HEK293 (cell line): Measurements from ENCODE around the gene BACH2.

Experiments used
- CTCF ChIA-PET: fragments of 350-600 bp; formaldehyde crosslinking; extraction: SDS; loops from one replicate; lab custom pipeline; 2021; ENCODE audit warnings: antibody characterized with exemption; lab: Yijun Ruan, JAX
- POLR2A ChIA-PET: fragments of 300-600 bp; formaldehyde crosslinking; extraction: SDS; loops from one replicate; lab custom pipeline; 2020; ENCODE audit warnings: antibody characterized with exemption, inconsistent platforms; lab: Yijun Ruan, JAX
- H3K27ac ChIP-seq: fragments of 200-500 bp; sonication (Bioruptor generic); 2 replicates; pipeline ENCODE4 v1.5.1; 2014; ENCODE audit warnings: low read depth, low read length, control low read depth, inconsistent platforms; ENCODE audit errors: extremely low read depth
- H3K36me3 ChIP-seq, 2 experiments: fragments of 200-500 bp in 1 of 2; sonication (Bioruptor generic) in 1 of 2; 1 replicate in 1 of 2; 2 replicates in 1 of 2; pipeline ENCODE4 v1.5.1; 2014 to 2017; ENCODE audit warnings: inconsistent platforms in 2 of 2, low read length in 2 of 2; ENCODE audit not compliant: control insufficient read depth in 2 of 2, insufficient read depth in 1 of 2
- H3K4me1 ChIP-seq: fragments of 200-500 bp; sonication (Bioruptor generic); 2 replicates; pipeline ENCODE4 v1.5.1; 2014; ENCODE audit warnings: mild to moderate bottlenecking, low read length, inconsistent platforms; ENCODE audit not compliant: control insufficient read depth, insufficient read depth
- H3K4me3 ChIP-seq: 2 replicates; pipeline ENCODE4 v1.5.1; 2011; ENCODE audit warnings: low read depth, mild to moderate bottlenecking, control low read depth, low read length, moderate library complexity
- H3K9me3 ChIP-seq: fragments of 200-500 bp; sonication (Bioruptor generic); 2 replicates; pipeline ENCODE4 v1.5.1; 2014; ENCODE audit warnings: low read depth, low read length, inconsistent platforms; ENCODE audit not compliant: control insufficient read depth, insufficient read depth
- ATF2 ChIP-seq: fragments of 450-650 bp; formaldehyde crosslinking; IDR thresholded peaks from 2 replicates; pipeline ENCODE4 v1.5.1; 2016; ENCODE audit warnings: missing biosample characterization, missing genetic modification characterization, low read depth
- EGR2 ChIP-seq: fragments of 450-650 bp; formaldehyde crosslinking; IDR thresholded peaks from 2 replicates; pipeline ENCODE4 v1.5.1; 2016; ENCODE audit warnings: low read depth, missing biosample characterization, missing genetic modification characterization
- KLF16 ChIP-seq: fragments of 450-650 bp; formaldehyde crosslinking; IDR thresholded peaks from 2 replicates; pipeline ENCODE4 v1.5.1; 2017; ENCODE audit warnings: missing biosample characterization, missing genetic modification characterization
- SCRT1 ChIP-seq: fragments of 450-650 bp; formaldehyde crosslinking; IDR thresholded peaks from 2 replicates; pipeline ENCODE4 v1.5.1; 2016; ENCODE audit warnings: missing biosample characterization, missing genetic modification characterization, borderline replicate concordance
- SCRT2 ChIP-seq: fragments of 450-650 bp; formaldehyde crosslinking; IDR thresholded peaks from 2 replicates; pipeline ENCODE4 v1.5.1; 2016; ENCODE audit warnings: missing biosample characterization, missing genetic modification characterization
- ZFHX2 ChIP-seq: fragments of 450-650 bp; formaldehyde crosslinking; conservative IDR thresholded peaks from 2 replicates; pipeline ENCODE4 v1.5.1; 2016; ENCODE audit warnings: missing biosample characterization, missing genetic modification characterization
- ZFP37 ChIP-seq: fragments of 450-650 bp; formaldehyde crosslinking; IDR thresholded peaks from 2 replicates; pipeline ENCODE4 v1.5.1; 2016; ENCODE audit warnings: missing biosample characterization, missing genetic modification characterization
- ZNF138 ChIP-seq: fragments of 450-650 bp; formaldehyde crosslinking; IDR thresholded peaks from 2 replicates; pipeline ENCODE4 v1.5.1; 2016; ENCODE audit warnings: missing biosample characterization, missing genetic modification characterization, borderline replicate concordance
- ZNF157 ChIP-seq: fragments of 450-650 bp; formaldehyde crosslinking; IDR thresholded peaks from 2 replicates; pipeline ENCODE4 v1.5.1; 2016; ENCODE audit warnings: missing biosample characterization, missing genetic modification characterization
- ZNF394 ChIP-seq: fragments of 450-650 bp; formaldehyde crosslinking; IDR thresholded peaks from 2 replicates; pipeline ENCODE4 v1.5.1; 2016; ENCODE audit warnings: missing biosample characterization, missing genetic modification characterization, mild to moderate bottlenecking, moderate library complexity, borderline replicate concordance
- ZNF529 ChIP-seq: fragments of 450-650 bp; formaldehyde crosslinking; IDR thresholded peaks from 2 replicates; pipeline ENCODE4 v1.5.1; 2017; ENCODE audit warnings: missing genetic modification characterization, missing biosample characterization; ENCODE audit not compliant: insufficient replicate concordance
- ZNF654 ChIP-seq: fragments of 450-650 bp; formaldehyde crosslinking; IDR thresholded peaks from 2 replicates; pipeline ENCODE4 v1.5.1; 2016; ENCODE audit warnings: low read depth, missing biosample characterization, missing genetic modification characterization
- TF ChIP-seq, protein P1 (sequence below): fragments of 450-650 bp; formaldehyde crosslinking; IDR thresholded peaks from 2 replicates; pipeline ENCODE4 v1.5.1; 2016; ENCODE audit warnings: missing biosample characterization, missing genetic modification characterization
- TF ChIP-seq, protein P2 (sequence below): fragments of 450-650 bp; formaldehyde crosslinking; IDR thresholded peaks from 2 replicates; pipeline ENCODE4 v1.5.1; 2017; ENCODE audit warnings: missing biosample characterization, missing genetic modification characterization
- TF ChIP-seq, protein P3 (sequence below): fragments of 450-650 bp; formaldehyde crosslinking; IDR thresholded peaks from 2 replicates; pipeline ENCODE4 v1.5.1; 2016; ENCODE audit warnings: missing biosample characterization, missing genetic modification characterization

The BACH2 gene

DNA sequence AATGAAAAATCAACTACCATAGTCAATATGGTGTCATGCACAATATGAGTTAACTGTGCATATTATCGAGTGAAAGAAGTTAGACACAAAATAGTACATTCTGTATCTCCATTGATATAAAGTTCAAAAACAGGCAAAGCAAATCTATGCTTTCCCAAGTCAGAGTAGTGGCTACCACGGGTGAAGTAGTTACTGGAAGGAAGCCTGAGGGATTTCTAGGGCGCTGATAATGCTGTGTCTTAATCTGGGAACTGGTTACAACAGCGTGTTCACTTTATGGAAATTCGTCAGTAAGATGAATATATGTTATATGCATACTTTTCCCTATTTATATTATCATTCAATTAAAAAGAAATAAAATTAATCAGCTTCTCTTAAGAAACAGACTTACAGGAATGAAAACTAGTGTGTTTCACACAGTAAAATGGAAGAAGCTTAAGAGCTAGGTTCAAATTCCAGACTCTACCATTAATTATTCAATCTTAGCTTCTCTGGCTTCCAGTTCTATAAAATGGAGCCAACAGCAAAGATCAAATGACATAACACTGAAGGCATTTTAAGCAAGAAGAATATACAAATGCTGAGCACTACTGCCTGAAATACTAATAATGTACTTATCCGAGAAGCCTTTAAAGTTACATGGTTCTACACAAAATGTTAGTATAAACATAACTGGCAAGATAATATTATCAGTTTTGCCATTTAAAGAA lies 19.2 kb downstream of the BACH2 start (continued):
- TF ChIP-seq, protein P1, sequence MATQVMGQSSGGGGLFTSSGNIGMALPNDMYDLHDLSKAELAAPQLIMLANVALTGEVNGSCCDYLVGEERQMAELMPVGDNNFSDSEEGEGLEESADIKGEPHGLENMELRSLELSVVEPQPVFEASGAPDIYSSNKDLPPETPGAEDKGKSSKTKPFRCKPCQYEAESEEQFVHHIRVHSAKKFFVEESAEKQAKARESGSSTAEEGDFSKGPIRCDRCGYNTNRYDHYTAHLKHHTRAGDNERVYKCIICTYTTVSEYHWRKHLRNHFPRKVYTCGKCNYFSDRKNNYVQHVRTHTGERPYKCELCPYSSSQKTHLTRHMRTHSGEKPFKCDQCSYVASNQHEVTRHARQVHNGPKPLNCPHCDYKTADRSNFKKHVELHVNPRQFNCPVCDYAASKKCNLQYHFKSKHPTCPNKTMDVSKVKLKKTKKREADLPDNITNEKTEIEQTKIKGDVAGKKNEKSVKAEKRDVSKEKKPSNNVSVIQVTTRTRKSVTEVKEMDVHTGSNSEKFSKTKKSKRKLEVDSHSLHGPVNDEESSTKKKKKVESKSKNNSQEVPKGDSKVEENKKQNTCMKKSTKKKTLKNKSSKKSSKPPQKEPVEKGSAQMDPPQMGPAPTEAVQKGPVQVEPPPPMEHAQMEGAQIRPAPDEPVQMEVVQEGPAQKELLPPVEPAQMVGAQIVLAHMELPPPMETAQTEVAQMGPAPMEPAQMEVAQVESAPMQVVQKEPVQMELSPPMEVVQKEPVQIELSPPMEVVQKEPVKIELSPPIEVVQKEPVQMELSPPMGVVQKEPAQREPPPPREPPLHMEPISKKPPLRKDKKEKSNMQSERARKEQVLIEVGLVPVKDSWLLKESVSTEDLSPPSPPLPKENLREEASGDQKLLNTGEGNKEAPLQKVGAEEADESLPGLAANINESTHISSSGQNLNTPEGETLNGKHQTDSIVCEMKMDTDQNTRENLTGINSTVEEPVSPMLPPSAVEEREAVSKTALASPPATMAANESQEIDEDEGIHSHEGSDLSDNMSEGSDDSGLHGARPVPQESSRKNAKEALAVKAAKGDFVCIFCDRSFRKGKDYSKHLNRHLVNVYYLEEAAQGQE (tag by site-specific recombination): no peak
- TF ChIP-seq, protein P2, sequence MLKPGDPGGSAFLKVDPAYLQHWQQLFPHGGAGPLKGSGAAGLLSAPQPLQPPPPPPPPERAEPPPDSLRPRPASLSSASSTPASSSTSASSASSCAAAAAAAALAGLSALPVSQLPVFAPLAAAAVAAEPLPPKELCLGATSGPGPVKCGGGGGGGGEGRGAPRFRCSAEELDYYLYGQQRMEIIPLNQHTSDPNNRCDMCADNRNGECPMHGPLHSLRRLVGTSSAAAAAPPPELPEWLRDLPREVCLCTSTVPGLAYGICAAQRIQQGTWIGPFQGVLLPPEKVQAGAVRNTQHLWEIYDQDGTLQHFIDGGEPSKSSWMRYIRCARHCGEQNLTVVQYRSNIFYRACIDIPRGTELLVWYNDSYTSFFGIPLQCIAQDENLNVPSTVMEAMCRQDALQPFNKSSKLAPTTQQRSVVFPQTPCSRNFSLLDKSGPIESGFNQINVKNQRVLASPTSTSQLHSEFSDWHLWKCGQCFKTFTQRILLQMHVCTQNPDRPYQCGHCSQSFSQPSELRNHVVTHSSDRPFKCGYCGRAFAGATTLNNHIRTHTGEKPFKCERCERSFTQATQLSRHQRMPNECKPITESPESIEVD (tag by site-specific recombination): no peak
- TF ChIP-seq ZNF529 (tag by site-specific recombination): no peak
- no peak for TF ChIP-seq ZNF138 (tag by site-specific recombination)
- TF ChIP-seq SCRT1 (tag by site-specific recombination): no peak
- no peak for TF ChIP-seq ZFHX2 (tag by site-specific recombination)
- no peak for TF ChIP-seq KLF16
- TF ChIP-seq ZNF157 (tag by site-specific recombination): no peak
- no peak for TF ChIP-seq ATF2
- TF ChIP-seq, all 188 proteins: peak for 0

GRCh38 chr6:90274451-90275030 lies 22.1 kb downstream of the BACH2 start:
- TF ChIP-seq SCRT2 (tag by site-specific recombination) (peak; percentile 85), ZNF654 (peak; percentile 3; the same call in 1 of the 2 replicates), ZNF394 (tag by site-specific recombination) (no peak), ZFP37 (tag by site-specific recombination) (no peak), EGR2 (tag by site-specific recombination) (peak; percentile 16; the same call in 1 of the 2 replicates)
- TF ChIP-seq, protein P3, sequence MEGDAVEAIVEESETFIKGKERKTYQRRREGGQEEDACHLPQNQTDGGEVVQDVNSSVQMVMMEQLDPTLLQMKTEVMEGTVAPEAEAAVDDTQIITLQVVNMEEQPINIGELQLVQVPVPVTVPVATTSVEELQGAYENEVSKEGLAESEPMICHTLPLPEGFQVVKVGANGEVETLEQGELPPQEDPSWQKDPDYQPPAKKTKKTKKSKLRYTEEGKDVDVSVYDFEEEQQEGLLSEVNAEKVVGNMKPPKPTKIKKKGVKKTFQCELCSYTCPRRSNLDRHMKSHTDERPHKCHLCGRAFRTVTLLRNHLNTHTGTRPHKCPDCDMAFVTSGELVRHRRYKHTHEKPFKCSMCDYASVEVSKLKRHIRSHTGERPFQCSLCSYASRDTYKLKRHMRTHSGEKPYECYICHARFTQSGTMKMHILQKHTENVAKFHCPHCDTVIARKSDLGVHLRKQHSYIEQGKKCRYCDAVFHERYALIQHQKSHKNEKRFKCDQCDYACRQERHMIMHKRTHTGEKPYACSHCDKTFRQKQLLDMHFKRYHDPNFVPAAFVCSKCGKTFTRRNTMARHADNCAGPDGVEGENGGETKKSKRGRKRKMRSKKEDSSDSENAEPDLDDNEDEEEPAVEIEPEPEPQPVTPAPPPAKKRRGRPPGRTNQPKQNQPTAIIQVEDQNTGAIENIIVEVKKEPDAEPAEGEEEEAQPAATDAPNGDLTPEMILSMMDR (tag by site-specific recombination): peak; percentile 20; the same call in 1 of the 2 replicates
- TF ChIP-seq, all 188 proteins: peak for 4
- Histone ChIP-seq H3K4me3 (no peak overlapping the region), H3K36me3 (no peaks in the 10 kb centered on the region), H3K9me3 (no peaks in the 10 kb centered on the region), H3K4me1 (peaks cover 11% of the 10 kb centered on the region; the same call in 1 of the 2 replicates), H3K27ac (no peak overlapping the region)
- ChIA-PET POLR2A (no interaction called here), CTCF (interaction anchor here (0.7 to 1.8 kb wide), 7 partner anchors 10 to 205 kb away, joined by 3 to 8 read pairs (median 4); no protein-coding TSS in a partner anchor)
